Embryonic facial prominence (tissue), 1 donor: ENCODE measurements around the gene CORO7.

Source experiments
- DNase-seq: peaks from one replicate; pipeline ENCODE4 v3.0.0-alpha.2; 2016; ENCODE audit errors: extremely low spot score

CORO7 gene

DNA sequence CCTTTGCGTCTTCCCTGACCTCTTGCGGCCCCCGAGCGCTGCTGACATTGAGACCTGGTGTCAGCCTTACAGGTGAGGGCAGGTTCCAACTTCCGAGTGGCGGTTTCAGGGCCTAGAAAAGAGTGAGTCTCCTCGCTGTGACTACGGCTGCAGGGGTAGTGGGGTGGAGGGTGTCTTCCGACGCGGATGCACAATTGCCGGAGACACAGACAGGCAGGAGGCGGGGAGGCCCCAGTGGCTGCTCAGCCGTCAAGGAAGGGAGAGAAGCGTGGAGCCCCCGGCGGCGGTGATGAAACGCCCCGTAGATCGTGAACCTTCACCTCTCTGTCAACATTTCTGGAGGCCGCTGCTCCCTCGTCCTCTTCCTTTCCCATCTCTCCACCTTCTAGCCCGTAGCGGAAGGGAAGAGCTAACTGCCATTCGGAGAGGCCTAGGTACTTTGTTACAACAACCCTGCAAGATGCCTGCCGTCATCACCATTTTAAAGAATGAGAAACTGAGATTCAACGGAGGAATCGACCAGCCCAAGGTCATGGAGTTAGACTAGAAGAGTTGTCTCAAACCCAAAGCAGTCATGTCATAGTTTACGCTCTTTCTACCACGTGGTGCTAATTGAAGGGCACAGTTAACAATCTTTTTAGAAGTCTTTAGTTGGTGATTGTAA, 9.8 kb upstream of the CORO7 start:
- DNase-seq: no peak

DNA sequence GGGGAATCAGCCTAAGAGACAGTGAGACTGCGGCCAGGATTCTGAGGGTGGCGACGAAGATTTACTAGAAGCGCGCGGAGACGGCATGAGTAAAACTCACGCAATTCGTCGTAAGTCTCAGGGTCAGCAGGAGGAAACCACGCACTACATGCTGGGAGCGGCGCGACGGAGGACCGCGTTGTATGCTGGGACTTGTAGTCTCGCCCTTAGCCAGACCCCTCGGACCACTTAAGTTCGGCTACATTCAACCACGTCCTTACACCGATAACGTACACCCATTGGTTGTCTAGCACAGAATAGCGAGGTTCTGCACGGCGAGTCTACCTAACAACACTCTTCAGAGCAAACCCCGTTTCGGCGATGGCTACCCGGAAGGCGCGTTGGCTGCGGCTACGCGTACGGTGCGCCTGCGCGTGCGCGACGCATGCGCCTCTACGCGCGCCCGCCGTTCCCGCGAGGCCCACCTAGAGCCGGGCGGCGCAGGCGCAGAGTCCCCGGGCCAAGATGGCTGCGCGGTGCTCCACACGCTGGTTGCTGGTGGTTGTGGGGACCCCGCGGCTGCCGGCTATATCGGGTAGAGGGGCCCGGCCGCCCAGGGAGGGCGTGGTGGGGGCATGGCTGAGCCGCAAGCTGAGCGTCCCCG, 9.1 kb upstream of the CORO7 start, which contains the start of gene DNAJA3:
Gene DNAJA3 (plus strand): TSS at position 491 of the 643 bp plus-strand sequence. CDS start 14 bp downstream, at position 505.
- peak; percentile 81 for DNase-seq

DNA sequence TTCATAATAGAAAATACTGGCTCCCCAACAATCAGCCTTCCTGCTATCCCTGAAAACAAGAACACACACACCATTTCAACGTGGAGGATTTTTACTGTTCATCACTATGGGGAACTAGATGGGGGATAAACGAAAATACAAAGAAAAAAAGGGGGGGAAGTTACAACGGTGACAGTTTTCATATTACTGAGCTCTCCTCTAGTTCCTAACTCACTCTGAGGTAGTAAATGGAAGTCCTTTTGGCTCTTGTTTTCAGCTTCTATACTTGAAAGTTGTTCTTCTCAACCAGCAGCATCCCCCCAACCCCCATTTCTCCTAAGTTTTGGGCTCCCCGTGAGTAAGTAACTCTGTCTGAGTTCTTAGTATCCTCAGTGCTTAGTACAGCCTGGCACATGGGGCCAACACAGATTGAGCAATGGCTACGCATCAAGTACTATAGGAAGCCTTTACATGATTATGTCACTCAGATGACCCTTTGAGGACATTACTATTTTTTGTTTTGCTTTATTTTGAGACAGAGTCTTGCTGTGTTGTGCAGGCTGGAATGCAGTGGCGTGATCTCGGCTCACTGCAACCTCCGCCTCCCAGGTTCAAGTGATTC, 4.2 kb upstream of the CORO7 start:
- DNase-seq: no peak

DNA sequence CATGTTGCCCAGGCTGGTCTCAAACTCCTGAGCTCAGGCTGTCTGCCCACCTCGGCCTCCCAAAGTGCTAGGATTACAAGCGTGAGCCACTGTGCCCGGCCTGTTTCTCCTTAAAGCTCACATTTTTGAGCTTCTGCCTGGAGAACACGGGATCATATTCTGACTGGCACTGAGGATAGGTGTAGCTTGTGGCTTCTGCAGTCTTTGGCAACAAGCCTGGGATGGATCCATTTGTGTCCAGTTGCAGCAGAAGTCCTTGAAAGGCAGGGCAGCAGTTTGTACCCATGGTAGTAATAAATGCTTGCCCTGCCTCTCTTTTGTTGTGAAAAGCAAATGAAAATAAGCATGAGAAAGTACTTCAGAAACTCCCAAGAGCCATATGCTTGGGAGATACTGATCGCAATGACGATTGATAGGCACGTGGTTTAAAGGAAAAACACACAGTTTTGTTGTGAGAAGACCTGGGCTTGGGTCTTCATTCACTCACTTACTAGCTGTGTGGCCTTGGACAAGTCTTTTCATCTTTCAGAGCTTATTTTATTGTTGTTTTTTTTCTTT, 3.1 kb upstream of the CORO7 start:
- DNase-seq: no peak

DNA sequence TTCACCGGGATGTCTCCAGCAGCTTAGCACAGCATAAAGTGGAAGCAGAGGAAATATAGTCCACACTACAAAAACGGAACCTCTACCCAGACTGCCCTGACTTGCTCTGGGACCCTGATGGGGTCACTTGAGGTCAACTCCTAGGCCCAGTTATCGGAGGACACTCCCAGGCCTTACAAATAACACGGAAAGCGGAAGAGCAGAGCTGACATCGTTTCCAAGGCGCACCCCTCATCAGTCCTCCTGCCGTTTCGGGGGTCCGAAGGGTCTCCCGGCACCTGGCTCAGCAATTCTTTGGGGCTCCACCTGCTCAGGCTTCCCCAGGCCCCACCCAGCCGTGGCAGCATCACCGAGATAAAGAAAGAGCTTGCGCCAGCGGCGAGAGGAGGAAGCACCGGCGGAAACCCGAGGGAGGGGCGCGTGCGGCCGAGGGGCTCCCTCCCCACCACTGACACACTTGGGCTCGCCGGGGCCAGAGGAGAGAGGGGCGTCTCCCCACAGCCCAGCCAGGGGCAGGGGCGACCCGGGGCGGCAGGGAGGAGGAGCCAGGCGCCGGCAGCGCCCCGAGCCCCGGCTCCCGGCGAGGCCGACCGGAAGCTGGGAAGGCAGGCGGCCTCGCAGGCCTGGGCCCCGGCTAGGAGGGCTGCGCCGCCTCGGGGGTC, 727 bp downstream of the CORO7 start:
- DNase-seq: no peak

DNA sequence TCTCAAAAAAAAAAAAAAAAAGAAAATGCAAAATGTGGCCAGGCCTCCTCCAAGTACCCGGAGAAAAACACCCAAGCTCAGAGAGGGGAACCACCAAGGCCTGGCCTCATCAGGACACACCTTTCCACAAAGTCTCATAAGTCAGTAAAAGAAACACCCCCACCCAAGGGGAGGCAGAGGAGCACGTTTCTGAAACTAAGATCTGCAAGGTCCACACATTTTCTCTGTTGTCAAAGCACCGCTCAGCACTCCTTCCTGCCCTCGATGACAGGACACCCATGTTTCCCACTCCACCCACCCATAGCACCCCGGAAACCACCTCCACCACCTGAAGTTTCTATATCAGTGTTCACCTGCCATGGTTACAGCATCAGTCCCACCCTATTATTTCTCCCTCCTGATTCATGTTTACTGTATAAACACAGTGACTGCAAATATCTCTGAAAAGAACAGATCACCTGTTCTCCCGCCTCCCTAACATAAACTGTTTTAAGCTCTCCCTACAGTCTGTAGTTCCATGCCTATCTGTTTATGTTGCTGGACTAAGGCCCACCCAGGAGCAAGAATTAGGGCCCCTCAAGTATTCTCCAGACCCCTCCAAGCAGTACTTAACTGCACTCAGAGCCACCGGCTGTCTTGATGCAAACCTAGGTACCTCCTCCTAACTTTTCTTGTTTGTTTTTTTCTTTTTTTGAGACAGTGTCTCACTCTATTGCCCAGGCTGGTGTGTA, 2.0 kb downstream of the CORO7 start:
- no peak for DNase-seq

DNA sequence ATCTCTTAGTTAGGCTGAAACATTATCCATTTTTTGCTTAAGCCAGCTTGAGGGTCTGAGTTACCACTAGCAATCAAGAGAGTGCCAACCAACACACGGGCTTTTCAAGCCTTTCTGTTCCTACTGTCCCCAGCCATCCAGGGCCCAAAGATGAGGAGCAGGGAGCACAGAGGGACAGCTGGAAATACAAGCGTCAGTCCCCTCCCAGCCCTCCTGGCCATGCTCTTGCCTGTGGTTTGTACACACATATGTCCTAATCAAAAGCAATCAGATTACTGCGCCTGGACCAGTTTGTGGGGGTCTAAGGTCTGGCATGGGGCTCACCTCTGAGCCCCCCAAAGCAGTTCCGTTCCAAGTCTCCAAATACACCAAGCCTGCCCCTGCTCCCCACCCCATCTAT, 3.5 kb downstream of the CORO7 start:
- DNase-seq: no peak

DNA sequence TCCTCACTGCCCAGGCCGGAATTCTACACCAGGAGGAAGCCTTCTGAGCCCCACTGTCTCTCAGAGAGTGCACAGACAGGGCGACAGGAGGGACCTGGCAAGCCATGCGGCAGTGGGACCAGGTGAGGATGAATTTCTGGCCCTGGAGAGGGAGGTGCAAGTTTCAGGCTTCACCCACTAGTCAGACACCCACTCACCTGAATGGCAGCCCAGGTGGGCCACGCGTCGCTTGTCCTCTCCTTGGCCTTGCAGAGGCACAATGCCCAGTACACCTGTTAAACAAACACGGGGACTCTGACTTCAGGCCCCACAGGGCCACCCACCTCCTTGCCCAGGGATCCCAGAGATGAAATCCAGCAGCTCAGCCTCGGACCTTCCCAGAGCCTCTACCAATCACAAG, 4.2 kb downstream of the CORO7 start:
- no peak for DNase-seq

DNA sequence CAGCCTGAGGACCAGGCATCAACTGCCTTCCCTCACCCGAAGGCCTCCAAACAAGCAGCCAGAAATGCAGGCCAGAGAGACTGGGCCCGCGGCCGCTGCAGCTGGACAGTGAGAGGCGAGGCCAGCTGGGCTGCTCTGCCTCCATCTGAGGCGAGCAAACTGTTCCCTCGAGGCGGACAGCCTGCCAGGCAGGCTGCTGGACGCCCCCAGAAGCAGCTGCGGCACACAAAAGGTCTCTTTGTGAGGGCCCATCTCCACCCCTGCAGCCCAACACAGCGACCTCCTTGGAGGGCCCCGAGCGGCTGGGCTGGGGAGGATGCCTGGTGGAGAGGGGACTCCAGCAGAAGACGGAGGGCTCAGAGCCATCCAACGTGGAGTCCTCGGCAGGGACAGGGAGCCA, 4.7 kb downstream of the CORO7 start:
- DNase-seq: no peak

DNA sequence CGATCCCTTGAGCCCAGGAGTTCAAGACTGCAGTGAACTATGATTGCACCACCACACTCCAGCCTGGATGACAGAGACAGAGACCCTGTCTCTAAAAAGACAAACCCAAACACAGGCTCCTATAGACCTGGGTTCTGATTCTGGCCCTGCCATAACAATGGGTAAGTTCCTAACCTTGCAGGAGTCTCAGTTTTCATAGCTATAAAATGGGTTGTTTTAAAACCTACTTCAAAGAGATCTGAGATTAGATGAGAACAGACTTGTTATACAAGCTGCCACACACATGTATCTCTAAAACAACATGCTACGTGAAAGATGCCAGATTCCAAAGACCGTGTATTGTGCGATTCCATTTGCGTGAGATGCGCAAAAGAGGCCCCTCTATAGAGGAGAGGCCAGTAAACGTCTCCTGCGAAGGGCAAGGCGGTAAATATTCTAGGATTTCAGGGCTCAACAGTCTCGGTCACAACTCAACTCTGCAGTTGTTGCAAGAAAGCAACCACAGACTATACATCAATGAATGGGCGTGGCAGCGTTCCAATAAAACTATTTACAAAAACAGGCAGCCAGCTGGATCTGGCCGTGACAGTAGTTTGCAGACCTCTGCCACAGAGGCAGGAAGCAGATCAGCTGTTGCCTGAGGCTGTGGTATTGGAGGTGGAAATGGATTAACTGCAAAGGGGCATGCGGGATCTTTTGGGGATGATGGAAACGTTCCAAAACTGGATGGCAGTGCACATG, 5.9 kb downstream of the CORO7 start:
- no peak for DNase-seq

DNA sequence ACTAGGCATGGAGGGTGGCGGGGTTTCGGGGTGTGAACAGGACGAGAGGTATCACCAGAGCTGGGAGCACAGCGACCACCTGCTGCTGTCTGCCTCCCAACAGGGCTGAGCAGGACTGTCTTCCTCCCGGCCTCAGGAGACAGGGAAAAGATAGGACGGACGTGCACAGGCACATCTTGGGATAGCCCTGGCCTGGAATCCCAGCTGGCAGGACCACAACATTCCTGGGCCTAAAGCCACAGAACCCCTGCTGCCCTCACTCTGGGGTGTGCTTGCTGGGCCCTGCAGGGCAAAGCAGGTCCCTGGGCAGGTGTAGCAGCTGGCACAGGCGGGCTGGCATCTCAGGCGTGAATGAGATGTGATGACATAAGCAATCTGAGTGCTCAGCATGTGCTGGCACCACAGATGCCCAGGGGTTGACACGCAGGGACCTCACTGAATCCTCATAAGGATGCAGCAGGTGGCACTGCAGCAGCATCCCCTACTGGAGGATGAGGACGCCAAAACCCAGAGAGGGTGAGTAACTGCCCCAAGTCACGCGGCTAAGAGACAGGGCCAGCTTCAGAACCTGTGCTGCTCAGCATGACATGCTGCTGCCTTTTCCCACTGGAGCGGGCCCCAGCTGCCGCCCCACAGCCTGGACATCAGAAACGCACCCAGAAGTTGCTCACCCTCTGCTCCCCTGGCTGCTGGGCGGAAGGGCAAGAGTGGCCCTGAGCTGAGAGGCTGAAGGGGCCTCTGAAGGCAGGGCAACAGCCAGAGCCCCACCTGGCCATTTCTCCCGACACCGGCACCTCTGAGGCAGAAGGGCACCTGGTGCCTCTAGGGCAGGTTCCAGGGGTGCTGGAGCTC, 7.1 kb downstream of the CORO7 start:
- DNase-seq: no peak

DNA sequence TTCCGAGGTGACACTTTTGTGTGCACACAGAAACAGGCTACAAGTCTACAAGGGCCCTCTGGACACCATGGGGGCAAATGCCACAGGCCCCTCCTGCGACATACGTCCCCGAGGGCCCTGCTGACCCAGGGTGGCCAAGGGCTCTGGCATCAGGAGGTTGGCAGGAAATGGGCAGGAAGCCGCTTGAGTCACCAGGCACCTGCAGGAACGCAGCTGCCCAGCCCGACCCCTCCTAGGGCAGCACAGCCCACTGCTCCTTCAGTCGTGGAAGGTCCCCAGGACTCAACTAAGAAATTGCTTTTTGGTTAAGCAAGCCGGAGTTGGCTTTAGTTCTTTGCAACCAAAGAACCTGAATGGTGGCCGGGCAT, 8.1 kb downstream of the CORO7 start:
- DNase-seq: no peak

DNA sequence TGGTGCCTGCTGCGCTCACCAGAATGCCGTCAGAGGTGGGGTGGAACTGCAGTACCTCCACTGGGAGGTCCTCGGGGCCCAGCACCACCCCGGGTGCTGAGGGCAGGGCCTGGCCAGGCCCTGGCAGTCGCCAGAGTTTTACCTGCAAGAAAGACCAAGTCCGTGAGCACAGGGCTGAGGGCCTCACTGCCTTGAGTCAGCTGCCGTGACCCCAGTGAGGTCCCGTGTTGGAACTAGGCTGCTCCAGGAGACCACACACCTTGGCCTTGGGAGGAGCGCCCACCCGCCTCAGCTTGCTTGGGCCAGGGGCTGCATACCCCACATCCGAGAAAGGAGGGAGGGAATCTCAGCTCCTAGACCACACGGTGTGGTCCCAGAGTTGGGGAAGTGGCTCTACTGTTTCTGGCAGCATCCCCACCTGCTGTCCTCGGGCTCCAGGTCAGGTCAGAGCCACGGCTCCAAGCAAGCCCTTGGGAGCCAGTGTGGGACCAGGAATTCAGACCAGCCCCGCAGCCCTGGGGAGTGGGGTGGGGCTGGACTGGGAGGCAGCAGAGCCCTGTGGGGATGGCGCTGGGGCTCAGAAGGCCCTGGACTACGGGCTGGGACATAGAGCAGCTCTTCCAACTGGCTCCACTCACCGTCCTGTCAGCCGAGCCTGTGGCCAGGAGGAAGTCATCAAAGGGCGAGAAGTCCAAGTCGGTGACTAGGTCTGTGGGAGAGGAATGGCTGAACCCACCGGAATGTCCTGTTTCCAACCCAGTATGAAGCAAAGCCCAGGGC, 8.7 kb downstream of the CORO7 start:
- DNase-seq: no peak

DNA sequence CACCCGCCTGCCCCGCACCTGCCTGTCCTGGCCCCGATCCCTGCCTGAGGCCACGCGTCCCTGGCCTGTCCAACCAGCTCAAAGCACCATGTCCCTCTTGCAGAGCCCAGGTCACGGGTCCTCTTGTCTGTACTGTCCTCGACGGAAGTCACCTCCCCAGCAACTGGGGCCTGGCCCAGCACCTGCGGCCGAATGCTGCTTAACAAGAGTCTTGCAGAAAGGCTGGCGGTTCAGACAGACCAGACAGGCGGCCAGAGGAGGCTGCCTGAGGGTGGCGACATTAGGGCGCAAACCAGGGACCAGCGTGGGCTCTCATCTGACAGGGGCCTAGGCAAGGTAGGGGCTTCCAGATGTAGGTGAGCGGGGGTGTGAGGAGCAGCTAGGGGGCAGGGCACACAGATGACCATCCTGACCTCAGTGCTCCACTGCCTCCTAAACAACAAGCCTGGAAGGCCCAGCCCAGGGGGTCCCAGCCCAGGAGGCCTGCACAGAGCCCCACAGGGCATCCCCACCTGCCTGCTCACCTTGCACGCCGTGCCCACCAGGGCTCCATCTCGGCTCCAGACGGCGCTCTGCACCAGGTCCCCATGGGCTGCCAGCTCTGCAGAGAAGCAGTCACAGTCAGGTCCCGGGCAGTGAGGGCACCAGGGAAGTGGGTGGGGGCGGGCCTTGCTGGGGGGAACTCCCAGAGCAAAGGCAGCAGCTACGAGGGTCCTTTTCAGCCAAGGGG, 11.3 kb downstream of the CORO7 start:
- DNase-seq: no peak

DNA sequence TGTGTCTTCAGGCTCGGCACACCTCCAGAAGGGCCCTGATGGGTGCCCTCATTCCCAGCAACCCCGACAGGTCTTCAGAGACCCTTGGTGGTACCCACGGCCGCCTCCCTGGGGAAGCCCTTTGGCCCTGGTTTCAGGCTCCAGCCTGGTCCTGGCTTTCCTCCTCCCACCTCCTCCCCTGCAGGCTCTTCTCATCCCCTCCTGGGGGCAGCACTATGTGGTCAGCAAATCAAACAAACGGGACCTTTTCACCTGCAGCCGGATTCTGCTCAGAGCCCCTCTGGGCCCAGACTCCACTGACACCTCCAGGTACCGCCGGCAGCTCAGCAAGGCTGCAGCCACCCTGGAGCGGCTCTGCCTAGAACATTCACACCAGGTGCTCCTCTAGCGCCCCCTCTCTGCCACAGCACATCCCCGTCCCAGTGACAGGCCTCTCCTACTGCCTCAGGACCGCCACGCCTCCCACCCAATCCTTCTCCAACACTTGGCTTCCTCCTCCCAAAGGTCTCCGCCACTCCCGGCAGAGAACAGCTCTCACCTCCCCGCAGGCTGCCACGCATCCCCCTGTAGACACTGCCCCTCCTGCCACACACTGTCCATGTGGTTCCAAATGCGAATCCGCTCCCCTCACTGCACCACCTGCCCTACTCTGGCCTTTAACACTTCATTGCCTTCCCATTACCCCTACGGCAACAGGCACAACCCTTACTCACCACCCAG, 12.0 kb downstream of the CORO7 start:
- DNase-seq: no peak

DNA sequence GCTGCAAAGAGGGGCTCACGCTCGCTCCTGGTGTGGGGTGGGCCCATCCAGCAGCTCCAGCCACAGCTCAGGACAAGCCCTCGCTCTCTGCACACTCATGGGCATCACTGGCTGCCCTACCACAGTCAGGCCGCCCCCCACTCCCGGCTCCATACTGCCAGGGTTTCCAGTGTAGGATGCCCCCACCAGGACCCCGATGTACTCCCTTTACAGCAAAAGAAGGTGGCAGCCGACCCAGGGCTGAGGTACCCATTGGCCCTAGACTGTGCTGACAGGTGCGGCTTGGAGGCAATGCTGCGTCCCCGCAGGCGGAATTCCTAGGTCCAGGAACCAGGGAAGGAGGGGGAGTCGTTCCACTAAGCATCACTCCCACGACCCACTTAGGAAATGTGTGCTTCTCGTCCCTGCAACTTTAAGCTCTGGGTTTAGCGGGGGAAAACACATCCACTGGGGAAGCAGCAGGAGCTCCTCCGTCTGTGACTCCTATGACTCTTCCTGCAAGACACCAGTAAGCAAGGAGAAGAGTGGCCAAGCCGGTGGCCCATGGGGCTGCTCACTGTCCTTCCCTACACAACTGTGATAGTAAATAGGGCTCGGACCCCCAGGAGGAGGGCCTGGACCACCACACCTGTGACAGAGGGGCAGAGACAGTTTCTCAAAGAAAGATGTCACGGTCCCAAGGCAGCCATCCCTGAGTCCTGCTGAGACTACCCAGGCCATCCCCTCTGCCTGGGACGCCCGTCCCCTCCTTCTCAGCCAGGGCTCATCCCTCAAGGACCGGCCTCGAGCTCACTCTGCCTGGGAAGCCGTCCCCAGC, 13.1 kb downstream of the CORO7 start:
- DNase-seq: no peak
